Liver (tissue), 9 donors: Measurements from ENCODE around the gene TMEM259. TPM values are rescaled to one million over a fixed set of nuclear protein-coding genes. Genes with fewer than 3 reads are reported as not detected.

Experiments used
- DNase-seq: peaks from one replicate; pipeline ENCODE4 v3.0.0-alpha.2; 2017; ENCODE audit warnings: low spot score
- H3K27ac ChIP-seq, 2 donors: one replicate each; pipeline ENCODE4 v1.7.0; 2013; ENCODE audit warnings: inconsistent platforms in 2 of 2, low read length in 2 of 2, control low read depth in 1 of 2, low read depth in 1 of 2, mild to moderate bottlenecking in 1 of 2
- H3K27me3 ChIP-seq, 4 donors: one replicate each; pipeline versions ENCODE4 v1.6.1 to v1.7.0; 2013; ENCODE audit warnings: low read length in 3 of 4, inconsistent platforms in 1 of 4, mild to moderate bottlenecking in 1 of 4, moderate library complexity in 1 of 4; ENCODE audit not compliant: control insufficient read depth in 4 of 4, insufficient read depth in 4 of 4
- H3K36me3 ChIP-seq, 4 donors: one replicate each; pipeline versions ENCODE4 v1.6.1 to v1.7.0; 2013; ENCODE audit warnings: low read length in 3 of 4, mild to moderate bottlenecking in 3 of 4, low read depth in 1 of 4, moderate library complexity in 1 of 4; ENCODE audit not compliant: control insufficient read depth in 4 of 4, insufficient read depth in 3 of 4
- H3K4me1 ChIP-seq, 4 donors: one replicate each; pipeline versions ENCODE4 v1.6.1 to v1.7.0; 2013; ENCODE audit warnings: low read length in 3 of 4, mild to moderate bottlenecking in 3 of 4, moderate library complexity in 1 of 4; ENCODE audit not compliant: control insufficient read depth in 4 of 4, insufficient read depth in 4 of 4
- H3K4me3 ChIP-seq, 3 donors: one replicate each; pipeline versions ENCODE4 v1.6.1 to v1.7.0; 2013; ENCODE audit warnings: low read length in 3 of 3, control low read depth in 1 of 3, low read depth in 1 of 3, mild to moderate bottlenecking in 1 of 3
- H3K9ac ChIP-seq, 2 donors: one replicate each; pipeline ENCODE4 v1.7.0; 2013; ENCODE audit warnings: low read length in 2 of 2, mild to moderate bottlenecking in 2 of 2, moderate library complexity in 2 of 2, control low read depth in 1 of 2, low read depth in 1 of 2
- H3K9me3 ChIP-seq, 4 donors: one replicate each; pipeline versions ENCODE4 v1.6.1 to v1.7.0; 2013; ENCODE audit warnings: low read length in 3 of 4; ENCODE audit not compliant: control insufficient read depth in 4 of 4
- ATF3 ChIP-seq: IDR thresholded peaks from 2 replicates; pipeline ENCODE4 v1.6.1; 2016; ENCODE audit warnings: antibody characterized with exemption
- EGR1 ChIP-seq, 2 donors: IDR thresholded peaks; 2 replicates each; pipeline ENCODE4 v1.6.1; 2016 to 2018; ENCODE audit warnings: antibody characterized with exemption in 2 of 2, low read depth in 2 of 2
- FOXA2 ChIP-seq: IDR thresholded peaks from 2 replicates; pipeline ENCODE4 v1.6.1; 2016; ENCODE audit warnings: antibody characterized with exemption
- GABPA ChIP-seq, 2 donors: IDR thresholded peaks in 1 of 2; conservative IDR thresholded peaks in 1 of 2; 2 replicates each; pipeline ENCODE4 v1.6.1; 2016; ENCODE audit warnings: antibody characterized with exemption in 2 of 2, mild to moderate bottlenecking in 1 of 2, moderate library complexity in 1 of 2
- HNF4A ChIP-seq, 2 donors: conservative IDR thresholded peaks; 2 replicates each; pipeline ENCODE4 v1.6.1; 2016; ENCODE audit warnings: antibody characterized with exemption in 2 of 2, mild to moderate bottlenecking in 2 of 2
- HNF4G ChIP-seq: IDR thresholded peaks from 2 replicates; pipeline ENCODE4 v1.6.1; 2016; ENCODE audit warnings: antibody characterized with exemption
- JUND ChIP-seq, 2 donors: IDR thresholded peaks; 2 replicates each; pipeline ENCODE4 v1.6.1; 2016; ENCODE audit warnings: antibody characterized with exemption in 2 of 2
- NR2F2 ChIP-seq: IDR thresholded peaks from 2 replicates; pipeline ENCODE4 v1.6.1; 2016; ENCODE audit warnings: antibody characterized with exemption
- RXRA ChIP-seq, 2 donors: IDR thresholded peaks; 2 replicates each; pipeline ENCODE4 v1.6.1; 2017 to 2018; ENCODE audit warnings: antibody characterized with exemption in 2 of 2, mild to moderate bottlenecking in 1 of 2
- YY1 ChIP-seq: IDR thresholded peaks from 2 replicates; pipeline ENCODE4 v1.6.1; 2016; ENCODE audit warnings: antibody characterized with exemption, mild to moderate bottlenecking
- ZBTB33 ChIP-seq: IDR thresholded peaks from 2 replicates; pipeline ENCODE4 v1.6.1; 2016; ENCODE audit warnings: antibody characterized with exemption
- WGBS: extraction: QIAGEN DNeasy Blood & Tissue Kit; methylation state at CpG from one replicate; pipeline ENCODE4 v1.1.7; 2013; 5-methylcytosine and 5-hydroxymethylcytosine counted together
- polyA plus RNA-seq, 2 donors: library from polyadenylated mRNA; stranded (reverse) in 1 of 2; unstranded in 1 of 2; fragments of 200-250 nt in 1 of 2; fragments of >200 nt in 1 of 2; fragmentation: Nextera tagmentation in 1 of 2; extraction: Ambion mirVana in 1 of 2; gene quantifications; one replicate each; pipeline versions ENCODE4 v1.2.1 to v1.2.3, GENCODE V29; 2013 to 2015
- total RNA-seq, 2 donors: library from RNA; depleted of rRNA; stranded (reverse); fragments of >200 nt; gene quantifications; one replicate each; pipeline ENCODE4 v1.2.3, GENCODE V29; 2014
- TF ChIP-seq, protein P1 (sequence below): IDR thresholded peaks from 2 replicates; pipeline ENCODE4 v1.6.1; 2016; ENCODE audit warnings: antibody characterized with exemption, mild to moderate bottlenecking
- donor health status: healthy.
- donor health status: healthy.
- donor health status: healthy.
- donor health status: healthy.
- donor health status: healthy.

The TMEM259 gene
- total and polyA plus RNA-seq, 4 donors: 29.7 to 99.3 (median 57.3) TPM

- peaks cover 5 to 24% (median 16%) of the 10 kb centered on the region in 4 donors for H3K4me1 ChIP-seq
- no peaks in the 10 kb centered on the region for H3K27me3 ChIP-seq
- no peaks in the 10 kb centered on the region for H3K9me3 ChIP-seq
- peak overlapping the region; percentile 19 to 69 for H3K27ac ChIP-seq
- 83% methylated on average over 22 of the region's 22 CpGs for WGBS
- no peak for TF ChIP-seq NR2F2
- no peak for TF ChIP-seq GABPA (IDR thresholded peaks at IDR 0.05 in 1 of 2, conservative IDR thresholded peaks at IDR 0.05 in 1 of 2)
- no peak for TF ChIP-seq ZBTB33
- no peak for TF ChIP-seq RXRA (IDR thresholded peaks at IDR 0.05)
- no peak for TF ChIP-seq FOXA2
- no peak for TF ChIP-seq YY1
- no peak for TF ChIP-seq ATF3
- no peak for TF ChIP-seq EGR1 (IDR thresholded peaks at IDR 0.05; ENCODE audit: low read depth in 2 of 2)
- no peak for TF ChIP-seq JUND (IDR thresholded peaks at IDR 0.05)
- TF ChIP-seq, protein P1, sequence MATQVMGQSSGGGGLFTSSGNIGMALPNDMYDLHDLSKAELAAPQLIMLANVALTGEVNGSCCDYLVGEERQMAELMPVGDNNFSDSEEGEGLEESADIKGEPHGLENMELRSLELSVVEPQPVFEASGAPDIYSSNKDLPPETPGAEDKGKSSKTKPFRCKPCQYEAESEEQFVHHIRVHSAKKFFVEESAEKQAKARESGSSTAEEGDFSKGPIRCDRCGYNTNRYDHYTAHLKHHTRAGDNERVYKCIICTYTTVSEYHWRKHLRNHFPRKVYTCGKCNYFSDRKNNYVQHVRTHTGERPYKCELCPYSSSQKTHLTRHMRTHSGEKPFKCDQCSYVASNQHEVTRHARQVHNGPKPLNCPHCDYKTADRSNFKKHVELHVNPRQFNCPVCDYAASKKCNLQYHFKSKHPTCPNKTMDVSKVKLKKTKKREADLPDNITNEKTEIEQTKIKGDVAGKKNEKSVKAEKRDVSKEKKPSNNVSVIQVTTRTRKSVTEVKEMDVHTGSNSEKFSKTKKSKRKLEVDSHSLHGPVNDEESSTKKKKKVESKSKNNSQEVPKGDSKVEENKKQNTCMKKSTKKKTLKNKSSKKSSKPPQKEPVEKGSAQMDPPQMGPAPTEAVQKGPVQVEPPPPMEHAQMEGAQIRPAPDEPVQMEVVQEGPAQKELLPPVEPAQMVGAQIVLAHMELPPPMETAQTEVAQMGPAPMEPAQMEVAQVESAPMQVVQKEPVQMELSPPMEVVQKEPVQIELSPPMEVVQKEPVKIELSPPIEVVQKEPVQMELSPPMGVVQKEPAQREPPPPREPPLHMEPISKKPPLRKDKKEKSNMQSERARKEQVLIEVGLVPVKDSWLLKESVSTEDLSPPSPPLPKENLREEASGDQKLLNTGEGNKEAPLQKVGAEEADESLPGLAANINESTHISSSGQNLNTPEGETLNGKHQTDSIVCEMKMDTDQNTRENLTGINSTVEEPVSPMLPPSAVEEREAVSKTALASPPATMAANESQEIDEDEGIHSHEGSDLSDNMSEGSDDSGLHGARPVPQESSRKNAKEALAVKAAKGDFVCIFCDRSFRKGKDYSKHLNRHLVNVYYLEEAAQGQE: no peak
- no peak for TF ChIP-seq HNF4G
- TF ChIP-seq HNF4A (conservative IDR thresholded peaks at IDR 0.05): no peak
- H3K9ac ChIP-seq: no peak overlapping the region
- no peak overlapping the region for H3K4me3 ChIP-seq
- DNase-seq: no peak
- H3K36me3 ChIP-seq: peaks cover 0 to 3% (median 1%) of the 10 kb centered on the region in 4 donors
Measured at GRCh38 chr19:1037621-1038064, 16.7 kb upstream of the TMEM259 start.

DNA sequence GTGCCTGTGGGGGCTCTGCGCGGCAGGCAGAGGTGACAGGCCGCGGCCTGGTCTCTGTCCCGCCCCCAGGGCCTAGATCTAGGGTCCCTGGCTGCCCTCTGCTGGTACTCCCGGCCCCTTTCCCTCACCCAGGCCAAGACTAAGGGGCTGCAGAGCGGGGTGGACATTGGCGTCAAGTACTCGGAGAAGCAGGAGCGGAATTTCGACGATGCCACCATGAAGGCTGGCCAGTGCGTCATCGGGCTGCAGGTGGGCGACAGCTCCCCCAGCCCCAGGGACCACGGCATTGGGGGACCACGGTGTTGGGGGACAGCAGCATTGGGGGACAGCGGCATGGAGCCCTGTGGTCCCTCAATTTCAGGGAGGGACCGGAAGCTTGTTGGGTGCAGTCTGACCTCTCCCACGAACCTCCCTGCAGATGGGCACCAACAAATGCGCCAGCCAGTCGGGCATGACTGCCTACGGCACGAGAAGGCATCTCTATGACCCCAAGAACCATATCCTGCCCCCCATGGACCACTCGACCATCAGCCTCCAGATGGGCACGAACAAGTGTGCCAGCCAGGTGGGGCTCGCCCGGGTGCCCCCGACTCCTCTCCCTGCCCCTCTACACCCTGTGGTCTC is 15.2 kb upstream of the TMEM259 start:
- Histone ChIP-seq H3K36me3 (peaks cover 4 to 8% (median 6%) of the 10 kb centered on the region in 4 donors), H3K4me3 (no peak overlapping the region), H3K4me1 (peaks cover 5 to 20% (median 15%) of the 10 kb centered on the region in 4 donors), H3K27me3 (no peaks in the 10 kb centered on the region), H3K9ac (no peak overlapping the region), H3K9me3 (no peaks in the 10 kb centered on the region), H3K27ac (no peak overlapping the region)
- no peak for TF ChIP-seq ATF3
- 91% methylated on average over 29 of the region's 29 CpGs for WGBS
- DNase-seq: no peak
